DND-41 (cell line): ENCODE data around the gene PLA2G4A.

Experiments
- EZH2 ChIP-seq: IDR thresholded peaks from 3 replicates; pipeline ENCODE4 v1.6.1; 2012; ENCODE audit warnings: borderline replicate concordance, low read depth, mild to moderate bottlenecking, moderate library complexity, low read length, inconsistent platforms; ENCODE audit not compliant: severe bottlenecking
- TF ChIP-seq, protein P1 (sequence below): IDR thresholded peaks from 2 replicates; pipeline ENCODE4 v1.5.1; 2012; ENCODE audit warnings: borderline replicate concordance, low read length, moderate library complexity, mild to moderate bottlenecking; ENCODE audit not compliant: poor library complexity, severe bottlenecking; ENCODE audit errors: extremely low read depth

DNA sequence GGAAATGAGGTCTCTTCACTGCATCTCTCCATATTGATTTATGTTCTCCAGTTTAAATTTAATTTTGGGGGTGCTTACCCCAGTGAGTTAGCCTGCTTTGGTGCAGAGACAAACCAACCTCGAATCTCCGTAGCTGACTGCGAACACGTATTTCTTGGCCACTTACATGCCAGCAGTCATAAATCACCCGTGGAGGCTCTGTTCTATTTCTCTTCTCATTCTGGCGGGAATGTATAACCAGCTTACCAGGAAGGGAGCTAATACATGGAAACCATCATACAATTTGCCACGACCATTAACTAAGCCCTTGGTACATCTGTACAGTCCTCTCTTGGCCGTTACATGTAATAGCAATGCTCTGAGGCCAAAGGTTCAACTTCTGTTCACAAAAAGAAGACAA, 148.0 kb downstream of the PLA2G4A start:
- TF ChIP-seq, protein P1, sequence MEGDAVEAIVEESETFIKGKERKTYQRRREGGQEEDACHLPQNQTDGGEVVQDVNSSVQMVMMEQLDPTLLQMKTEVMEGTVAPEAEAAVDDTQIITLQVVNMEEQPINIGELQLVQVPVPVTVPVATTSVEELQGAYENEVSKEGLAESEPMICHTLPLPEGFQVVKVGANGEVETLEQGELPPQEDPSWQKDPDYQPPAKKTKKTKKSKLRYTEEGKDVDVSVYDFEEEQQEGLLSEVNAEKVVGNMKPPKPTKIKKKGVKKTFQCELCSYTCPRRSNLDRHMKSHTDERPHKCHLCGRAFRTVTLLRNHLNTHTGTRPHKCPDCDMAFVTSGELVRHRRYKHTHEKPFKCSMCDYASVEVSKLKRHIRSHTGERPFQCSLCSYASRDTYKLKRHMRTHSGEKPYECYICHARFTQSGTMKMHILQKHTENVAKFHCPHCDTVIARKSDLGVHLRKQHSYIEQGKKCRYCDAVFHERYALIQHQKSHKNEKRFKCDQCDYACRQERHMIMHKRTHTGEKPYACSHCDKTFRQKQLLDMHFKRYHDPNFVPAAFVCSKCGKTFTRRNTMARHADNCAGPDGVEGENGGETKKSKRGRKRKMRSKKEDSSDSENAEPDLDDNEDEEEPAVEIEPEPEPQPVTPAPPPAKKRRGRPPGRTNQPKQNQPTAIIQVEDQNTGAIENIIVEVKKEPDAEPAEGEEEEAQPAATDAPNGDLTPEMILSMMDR: no peak
- TF ChIP-seq EZH2: no peak
